Measurements from ENCODE around the gene TBC1D30. TPM values are rescaled to one million over a fixed set of nuclear protein-coding genes. Genes with fewer than 3 reads are reported as not detected.

TBC1D30 gene
- total RNA-seq, 2 experiments from 2014 or later: 0.40 to 0.72 TPM

DNA sequence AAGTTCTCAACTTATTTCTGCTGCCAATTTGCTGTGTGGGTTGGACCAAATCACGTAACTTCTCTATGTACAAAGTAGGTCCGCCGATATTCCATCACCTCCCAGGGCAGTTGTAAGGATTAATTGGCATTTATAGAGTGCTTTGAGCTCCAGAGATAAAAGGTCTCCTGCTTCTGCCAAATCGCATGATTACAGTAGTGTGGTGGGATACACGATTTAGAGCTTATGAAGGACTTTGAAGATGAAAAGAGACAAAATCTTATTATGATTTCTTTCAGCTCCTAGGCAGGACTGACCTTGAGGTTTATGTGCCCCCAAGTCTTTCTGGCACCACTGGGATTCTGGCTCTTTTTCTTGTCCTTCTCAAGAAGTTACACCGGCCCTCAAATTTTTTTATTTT is 84.7 kb downstream of the TBC1D30 start:
- ATAC-seq (no peak), DNase-seq (no peak)
- TF ChIP-seq CTCF (IDR thresholded peaks at IDR 0.05): no peak
- Mint-ChIP-seq H3K27ac (no peak overlapping the region), H3K9me3 (no peaks in the 10 kb centered on the region), H3K4me1 (ENCODE audit: low read depth) (no peaks in the 10 kb centered on the region), H3K36me3 (ENCODE audit: low read depth) (no peaks in the 10 kb centered on the region), H3K4me3 (no peak overlapping the region), H3K27me3 (peaks cover 9% of the 10 kb centered on the region)
- intact Hi-C loops (cut with micrococcal nuclease): no loop called here
- ChIA-PET POLR2A (no interaction called here), CTCF (no interaction called here)

DNA sequence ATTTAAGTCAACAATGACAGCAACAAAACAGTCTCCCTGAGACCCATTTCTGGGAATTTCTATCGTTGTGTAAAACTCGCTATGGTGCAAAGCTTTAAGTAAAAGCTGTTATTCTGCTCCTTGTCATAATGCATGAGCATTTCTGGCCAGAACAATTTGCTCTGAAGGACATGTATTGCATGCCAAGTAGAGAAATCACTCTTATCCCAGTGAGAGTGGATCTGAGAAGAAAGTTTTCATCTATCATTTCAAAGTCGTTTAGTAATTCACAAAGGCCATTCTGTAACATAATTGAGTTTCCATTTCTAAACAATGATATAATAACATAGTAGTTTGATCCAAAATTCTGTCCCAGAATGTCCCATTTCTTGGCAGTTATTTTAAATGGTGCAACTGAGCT is 86.6 kb downstream of the TBC1D30 start:
- ChIA-PET CTCF (no interaction called here), POLR2A (no interaction called here)
- Mint-ChIP-seq H3K4me1 (ENCODE audit: low read depth) (no peaks in the 10 kb centered on the region), H3K27ac (no peak overlapping the region), H3K27me3 (peaks cover 14% of the 10 kb centered on the region), H3K36me3 (ENCODE audit: low read depth) (no peaks in the 10 kb centered on the region), H3K4me3 (no peak overlapping the region), H3K9me3 (no peaks in the 10 kb centered on the region)
- no peak for ATAC-seq
- DNase-seq: no peak
- intact Hi-C loops (cut with micrococcal nuclease): no loop called here
- TF ChIP-seq CTCF (IDR thresholded peaks at IDR 0.05): no peak

DNA sequence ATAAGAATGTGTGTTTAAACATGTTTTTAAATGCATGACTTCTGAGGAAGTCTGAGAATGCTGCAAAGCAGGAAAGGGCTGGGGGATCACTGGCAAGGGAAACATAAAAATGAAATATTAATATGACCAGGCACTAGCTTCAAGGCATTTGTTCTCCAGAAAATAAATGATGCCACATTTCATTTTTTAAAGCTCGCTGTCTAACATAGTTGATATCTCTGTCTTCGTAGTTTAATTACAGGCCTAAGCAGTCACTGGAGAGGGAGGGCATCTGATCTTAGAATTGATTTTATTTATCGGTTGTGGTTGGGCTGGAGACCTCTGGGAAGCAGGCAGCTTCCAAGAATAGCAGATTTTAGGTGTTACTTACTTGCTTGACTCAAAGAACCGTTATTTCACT is 87.5 kb downstream of the TBC1D30 start:
- Mint-ChIP-seq H3K4me1 (ENCODE audit: low read depth) (no peaks in the 10 kb centered on the region), H3K27me3 (peaks cover 14% of the 10 kb centered on the region), H3K4me3 (no peak overlapping the region), H3K36me3 (ENCODE audit: low read depth) (no peaks in the 10 kb centered on the region), H3K27ac (no peak overlapping the region), H3K9me3 (no peaks in the 10 kb centered on the region)
- no peak for TF ChIP-seq CTCF (IDR thresholded peaks at IDR 0.05)
- POLR2A ChIA-PET: no interaction called here
- CTCF ChIA-PET: interaction anchor here (1.2 kb wide), 1 partner anchor 21 kb away, joined by 4 read pairs; no protein-coding TSS in a partner anchor
- no peak for ATAC-seq
- DNase-seq: no peak
- intact Hi-C loops (cut with micrococcal nuclease): no loop called here

DNA sequence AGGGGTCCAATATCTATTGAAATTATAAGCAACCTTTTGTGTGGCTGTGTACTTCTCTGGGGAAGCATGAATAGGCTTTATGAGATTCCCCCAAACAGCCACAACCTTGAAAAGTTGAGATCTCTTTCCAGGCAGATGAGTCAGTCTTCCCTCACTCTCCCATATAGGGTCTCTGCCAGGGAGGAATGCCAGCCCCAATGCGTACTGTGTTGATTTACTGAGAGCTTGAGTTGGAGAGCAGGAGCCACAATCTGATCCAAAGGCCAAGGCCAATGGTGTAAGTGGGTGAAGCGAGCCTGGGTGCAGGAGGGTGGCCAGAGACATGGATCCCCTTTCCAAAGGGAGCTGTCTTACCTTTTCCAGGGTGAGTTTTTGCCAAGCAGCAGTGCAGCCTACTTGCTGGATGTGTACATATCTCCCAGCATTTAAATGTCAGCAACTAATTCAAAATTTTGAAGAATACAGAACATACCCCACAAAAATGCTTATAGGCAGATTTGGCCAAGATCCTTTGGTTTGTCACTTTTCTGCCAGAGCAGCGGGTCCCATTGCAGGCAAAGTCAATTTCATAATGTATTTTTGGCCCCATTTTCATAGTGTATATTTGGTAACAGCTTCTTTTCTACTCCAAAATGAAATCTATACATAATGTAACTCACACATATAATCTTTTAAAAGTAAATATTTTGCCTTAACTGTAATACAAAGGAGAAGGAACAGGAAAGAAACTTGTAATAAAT is 88.2 kb downstream of the TBC1D30 start:
- CTCF ChIA-PET: interaction anchor here (0.7 to 1.2 kb wide), 3 partner anchors 14 to 111 kb away, joined by 3 to 4 read pairs (median 3); no protein-coding TSS in a partner anchor
- POLR2A ChIA-PET: no interaction called here
- H3K27ac Mint-ChIP-seq: no peak overlapping the region
- TF ChIP-seq CTCF (IDR thresholded peaks at IDR 0.05): no peak
- peaks cover 14% of the 10 kb centered on the region for H3K27me3 Mint-ChIP-seq
- intact Hi-C loops (cut with micrococcal nuclease): no loop called here
- no peaks in the 10 kb centered on the region for H3K4me1 Mint-ChIP-seq (ENCODE audit: low read depth)
- H3K4me3 Mint-ChIP-seq: no peak overlapping the region
- DNase-seq (no peak), ATAC-seq (no peak)
- H3K9me3 Mint-ChIP-seq: no peaks in the 10 kb centered on the region
- no peaks in the 10 kb centered on the region for H3K36me3 Mint-ChIP-seq (ENCODE audit: low read depth)

- ATAC-seq: no peak
- Mint-ChIP-seq H3K27ac (no peak overlapping the region), H3K9me3 (no peaks in the 10 kb centered on the region), H3K4me3 (no peak overlapping the region), H3K27me3 (peaks cover 24% of the 10 kb centered on the region), H3K4me1 (ENCODE audit: low read depth) (no peaks in the 10 kb centered on the region), H3K36me3 (ENCODE audit: low read depth) (no peaks in the 10 kb centered on the region)
- ChIA-PET POLR2A (no interaction called here), CTCF (interaction anchor here (0.9 to 1.8 kb wide), 3 partner anchors 10 to 114 kb away, joined by 3 to 7 read pairs (median 6); no protein-coding TSS in a partner anchor)
- TF ChIP-seq CTCF (IDR thresholded peaks at IDR 0.05): no peak
- intact Hi-C loops (cut with micrococcal nuclease): no loop called here
- no peak for DNase-seq
These were observed 90.8 kb downstream of the TBC1D30 start for GRCh38 chr12:64915242-64915641.
